ENCODE results near the gene PCDH17.

DNA sequence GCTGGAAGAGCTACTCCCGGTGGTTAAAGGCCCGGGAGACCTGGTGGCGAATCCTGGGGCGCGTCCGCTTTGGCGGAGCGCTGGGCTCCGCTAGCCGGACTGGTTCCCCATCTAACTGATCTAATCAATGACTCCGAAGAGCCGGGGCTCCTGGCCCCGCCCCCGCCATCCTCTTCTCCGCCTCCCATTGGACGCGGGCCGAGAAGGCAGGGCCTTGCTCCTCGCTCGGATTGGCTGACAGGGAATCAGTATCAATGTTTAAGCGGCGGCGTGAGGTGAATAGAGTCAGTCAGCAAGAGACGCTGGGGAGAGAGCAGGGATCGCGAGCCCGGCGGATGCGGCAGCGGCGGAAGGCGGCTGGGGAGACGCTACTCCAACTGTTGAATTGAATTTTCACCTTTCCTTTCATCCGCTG is 1.7 kb upstream of the PCDH17 start:
- TF ChIP-seq CTCF (optimal IDR thresholded peaks at IDR 0.05 in 1 of 3, IDR thresholded peaks at IDR 0.05 in 1 of 3, conservative IDR thresholded peaks at IDR 0.05 in 1 of 3; ENCODE audit: extremely low read depth in 1 of 3, insufficient read depth in 2 of 3, low read length in 3 of 3) (no peak), EZH2 (IDR thresholded peaks at IDR 0.05; ENCODE audit: low read length) (peak; percentile 17)

All from keratinocyte (primary cell).